ENCODE data around the gene TRA2A.
"Not testable (repeated sequence)": the region's sequence is repeated elsewhere in the genome, so short reads cannot be mapped to it uniquely, and the experiment has no call there.

The TRA2A gene

DNA sequence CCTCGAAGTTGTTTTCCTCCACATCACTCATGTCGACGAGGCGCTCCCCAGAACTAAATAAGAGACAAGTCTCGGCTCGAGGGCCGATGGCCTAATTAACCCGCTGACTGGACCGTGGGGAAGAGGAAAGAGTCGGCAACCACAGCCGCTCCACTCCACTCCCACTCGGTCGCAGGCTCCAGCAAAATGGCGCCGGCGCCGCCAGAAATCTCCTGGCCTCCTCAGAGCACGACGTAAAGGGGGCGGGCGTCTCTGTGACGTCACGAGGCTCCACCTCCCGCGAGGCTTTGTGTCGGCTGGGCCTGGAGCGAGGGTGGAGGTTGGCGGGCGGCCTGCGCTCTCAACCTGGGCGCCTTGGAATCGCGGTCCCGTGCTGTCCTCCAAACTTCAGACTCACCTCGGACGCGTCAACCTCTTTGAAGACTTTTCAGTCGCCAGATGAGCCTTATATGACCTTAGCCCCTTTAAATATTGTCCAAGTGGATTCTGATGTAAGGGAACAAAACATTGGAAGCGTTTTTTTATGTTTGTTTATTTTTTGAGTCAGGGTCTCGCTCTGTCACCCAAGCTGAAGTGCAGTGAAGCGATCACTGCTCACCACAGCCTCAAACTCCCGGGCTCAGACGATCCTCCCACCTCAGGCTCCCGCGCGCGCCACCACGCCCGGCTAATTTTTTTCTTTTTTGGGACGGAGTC lies at the start of gene TRA2A:
Gene TRA2A, minus strand, starts transcription at position 188 of the 696 bp plus-strand sequence. Its CDS starts 157 bp downstream, at position 31.
- DNase-seq (ENCODE audit: low read depth in 3 of 3): peak; percentile 93 to 98 (median 95)

DNA sequence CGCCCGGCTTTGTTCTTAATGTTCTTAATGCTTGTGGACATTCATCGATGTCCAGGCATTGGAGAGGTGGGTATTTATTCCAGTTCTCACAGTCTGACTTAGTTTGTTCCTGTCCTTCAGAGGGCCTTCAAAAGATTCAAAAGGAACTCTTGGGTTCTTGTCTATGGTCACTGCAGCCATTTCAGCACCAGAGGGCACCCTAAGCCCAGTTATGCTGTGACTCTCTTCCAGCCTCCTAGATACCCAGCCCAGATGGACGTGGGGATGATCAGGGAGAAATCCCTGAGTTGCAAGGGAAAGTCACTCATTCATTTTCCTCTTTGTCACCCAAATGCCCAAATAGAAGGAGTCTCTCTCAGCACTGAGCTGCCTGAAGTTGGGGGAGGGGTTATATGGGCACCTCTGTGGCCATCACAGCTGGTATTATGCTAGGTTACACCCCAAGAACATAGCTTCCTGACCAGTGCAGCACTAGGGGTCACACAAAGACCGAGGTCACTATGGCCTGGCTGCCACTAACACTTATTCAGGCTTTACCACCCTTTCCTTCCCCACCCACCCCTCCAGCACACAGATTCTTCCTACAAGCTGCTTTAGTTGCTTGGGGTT lies 38.9 kb upstream of the TRA2A start:
- DNase-seq (ENCODE audit: low read depth in 3 of 3): peak; percentile 45 to 65 (median 47)

DNA sequence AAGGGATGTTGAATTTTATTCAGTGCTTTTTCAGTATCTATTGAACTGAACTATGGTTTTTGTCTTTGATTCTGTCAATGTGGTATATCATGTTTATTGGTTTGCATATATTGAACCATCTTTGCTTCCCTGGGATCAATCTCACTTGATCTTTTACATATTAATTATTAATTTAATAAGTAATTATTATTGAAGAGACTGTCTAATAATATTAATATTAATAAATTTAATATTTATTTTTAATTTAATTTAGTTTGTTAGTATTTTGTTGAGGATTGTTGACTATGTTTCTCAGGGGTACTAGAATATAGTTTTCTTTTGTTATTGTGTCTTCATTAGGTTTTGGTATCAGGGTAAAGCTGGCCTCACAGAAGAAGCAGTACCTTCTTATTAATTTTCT lies 26.5 kb upstream of the TRA2A start:
- DNase-seq (ENCODE audit: low read depth in 3 of 3): no peak

DNA sequence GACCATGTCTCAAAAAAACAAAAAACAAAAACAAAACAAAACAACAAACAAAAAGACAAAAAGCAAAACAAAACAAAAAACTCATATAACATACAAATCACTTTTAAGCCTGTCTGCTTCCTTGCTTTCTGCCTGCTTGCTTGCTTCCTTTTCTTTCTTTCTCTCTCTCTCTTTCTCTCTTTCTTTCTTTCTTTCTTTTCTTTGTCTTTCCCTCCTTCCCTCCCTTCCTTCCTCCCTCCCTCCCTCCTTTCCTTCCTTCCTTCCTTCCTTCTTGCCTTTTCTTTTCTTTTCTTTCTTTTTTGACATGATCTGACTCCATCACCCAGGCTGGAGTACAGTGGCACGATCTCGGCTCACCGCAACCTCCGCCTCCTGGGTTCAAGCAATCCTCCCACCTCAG lies 15.9 kb upstream of the TRA2A start:
- no peak for DNase-seq (ENCODE audit: low read depth in 3 of 3)

DNA sequence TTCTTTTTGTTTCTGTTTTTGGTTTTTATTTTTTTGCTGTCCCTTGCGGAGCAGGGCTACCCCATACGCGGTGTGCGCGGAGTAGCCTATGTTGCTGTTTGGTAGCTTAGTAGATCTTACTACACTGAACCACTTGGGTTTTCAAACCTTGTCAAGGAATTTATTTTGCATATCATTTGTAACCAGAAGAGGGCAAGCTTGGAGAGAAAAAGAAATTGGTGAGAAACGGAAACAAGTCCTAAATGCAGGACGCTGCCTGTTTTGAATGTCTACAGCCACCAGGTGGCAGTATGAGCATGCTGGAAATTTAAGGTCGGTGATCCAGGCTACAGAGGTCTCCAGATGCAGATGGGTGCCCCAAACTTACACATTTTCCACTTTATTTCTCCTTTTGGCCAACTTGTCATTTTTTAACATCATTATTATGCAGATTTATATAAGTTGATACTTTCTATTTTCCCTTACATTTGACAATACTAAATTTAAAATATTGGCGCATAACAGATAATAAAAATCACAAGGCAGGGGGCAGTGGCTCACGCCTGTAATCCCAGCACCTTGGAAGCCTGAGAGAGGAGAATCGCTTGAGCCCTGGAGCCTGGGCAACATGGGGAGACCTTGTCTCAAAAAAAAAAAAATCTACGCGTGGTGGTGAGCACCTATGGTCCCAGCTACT lies 15.3 kb upstream of the TRA2A start:
- peak; percentile 59 to 72 (median 66) for DNase-seq (ENCODE audit: low read depth in 3 of 3)

DNA sequence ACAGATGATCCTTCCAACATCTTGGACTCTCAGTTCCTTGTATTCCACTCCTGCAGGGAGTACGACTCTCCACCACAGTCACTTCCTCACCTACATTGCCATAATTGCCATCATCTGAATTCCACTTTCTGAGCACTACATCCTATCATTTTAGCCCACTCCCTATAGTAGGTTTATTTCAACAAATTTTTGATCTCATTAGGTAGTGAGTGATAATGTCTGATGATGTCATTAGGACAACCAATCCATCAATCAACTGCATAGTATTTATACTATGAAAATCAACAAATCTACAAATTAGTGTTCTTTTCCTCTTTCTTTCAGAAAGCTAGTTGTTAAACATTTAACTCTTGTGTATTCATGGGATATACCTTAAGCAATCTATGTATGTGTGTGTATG lies 13.7 kb upstream of the TRA2A start:
- no peak for DNase-seq (ENCODE audit: low read depth in 3 of 3)

DNA sequence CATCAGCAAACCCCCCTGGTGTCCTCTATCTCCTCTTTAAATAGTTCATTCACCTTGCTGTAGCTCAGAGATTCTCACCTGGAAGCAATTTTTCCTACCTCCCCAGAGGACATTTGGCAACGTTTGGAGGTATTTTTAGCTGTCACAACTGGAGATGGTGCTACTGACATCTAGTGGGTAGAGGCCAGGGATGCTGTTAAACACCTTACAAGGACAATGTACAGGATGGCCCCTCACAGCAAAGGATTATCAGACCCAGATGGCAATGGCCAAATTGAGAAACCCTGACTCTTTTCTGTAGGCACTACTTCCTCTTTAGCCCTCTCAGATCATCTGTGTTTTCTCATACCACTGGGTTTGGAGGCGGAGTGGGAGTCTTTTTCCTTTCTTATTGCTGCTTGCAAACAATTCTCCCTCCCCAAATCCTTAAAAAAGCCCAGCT lies 13.2 kb upstream of the TRA2A start:
- DNase-seq (ENCODE audit: low read depth in 3 of 3): no peak

DNA sequence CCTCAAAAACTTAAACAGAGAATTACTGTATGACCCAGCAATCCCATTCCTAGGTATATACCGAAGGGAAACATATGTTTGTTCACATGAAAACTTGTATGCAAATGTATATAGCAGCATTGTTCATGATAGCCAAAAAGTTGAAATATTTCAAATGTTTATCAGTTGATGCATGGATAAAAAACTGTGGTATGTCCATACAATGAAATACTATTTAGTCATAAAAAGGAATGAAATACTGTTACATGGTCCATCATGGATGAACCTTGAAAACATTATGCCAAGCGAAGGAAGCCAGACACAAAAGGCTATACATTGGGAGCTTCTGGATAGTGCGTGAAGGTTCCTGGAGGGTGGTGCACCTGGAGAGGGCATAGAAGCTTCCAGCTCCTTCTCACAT lies 11.0 kb upstream of the TRA2A start:
- no peak for DNase-seq (ENCODE audit: low read depth in 3 of 3)

DNA sequence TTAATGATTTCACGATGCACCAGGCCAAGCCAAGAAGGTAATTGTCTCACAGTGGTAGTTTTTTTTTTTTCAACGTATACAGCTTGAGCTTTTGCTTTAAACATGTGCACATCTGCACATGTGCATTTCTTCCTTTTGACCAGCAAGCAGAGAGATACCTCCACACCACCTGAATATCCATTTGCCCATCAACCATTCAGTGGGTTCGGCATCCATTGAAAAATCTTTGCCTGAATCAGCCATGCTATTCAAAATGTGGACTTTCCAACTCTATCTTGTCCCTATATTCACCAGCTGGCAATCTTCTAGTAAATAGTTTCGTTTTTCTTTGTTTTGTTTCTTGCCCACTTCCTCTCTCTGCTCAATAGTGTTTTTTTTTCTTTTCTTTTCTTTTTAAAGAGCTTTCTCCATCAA lies 7.7 kb upstream of the TRA2A start:
- no peak for DNase-seq (ENCODE audit: low read depth in 3 of 3)

DNA sequence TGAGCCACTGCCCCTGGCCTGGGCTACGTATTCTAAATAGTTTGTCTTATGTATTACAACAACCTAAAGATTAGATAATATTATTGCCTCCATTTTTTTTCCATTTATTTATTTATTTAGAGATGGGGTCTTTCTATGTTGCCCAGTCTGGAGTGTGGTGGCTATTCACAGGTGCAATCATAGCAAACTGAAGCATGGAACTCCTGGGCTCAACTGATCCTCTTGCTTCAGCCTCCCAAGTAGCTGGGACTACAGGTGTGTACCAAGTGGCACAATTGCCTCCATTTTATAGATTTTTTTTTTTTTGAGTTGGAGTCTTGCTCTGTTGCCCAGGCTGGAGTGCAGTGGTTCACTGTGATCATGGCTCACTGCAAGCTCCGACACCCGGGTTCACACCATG lies 6.5 kb upstream of the TRA2A start:
- DNase-seq (ENCODE audit: low read depth in 3 of 3): no peak

DNA sequence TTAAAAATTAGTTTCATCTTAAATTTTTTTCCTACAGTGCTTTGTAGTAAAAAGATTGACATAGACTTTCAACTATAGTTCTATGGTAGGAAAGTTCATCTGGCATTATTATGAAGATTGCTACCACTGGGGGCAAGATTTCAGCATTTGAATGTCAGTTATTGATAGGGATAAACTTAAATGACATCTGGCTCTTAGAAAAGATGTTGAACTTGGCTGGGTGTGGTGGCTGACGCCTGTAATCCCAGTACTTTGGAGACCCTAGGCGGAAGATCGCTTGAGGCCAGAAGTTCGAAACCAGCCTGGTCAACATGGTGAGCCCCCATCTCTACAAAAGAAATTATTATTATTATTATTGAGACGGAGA lies 1.4 kb upstream of the TRA2A start:
- no peak for DNase-seq (ENCODE audit: low read depth in 3 of 3)

DNA sequence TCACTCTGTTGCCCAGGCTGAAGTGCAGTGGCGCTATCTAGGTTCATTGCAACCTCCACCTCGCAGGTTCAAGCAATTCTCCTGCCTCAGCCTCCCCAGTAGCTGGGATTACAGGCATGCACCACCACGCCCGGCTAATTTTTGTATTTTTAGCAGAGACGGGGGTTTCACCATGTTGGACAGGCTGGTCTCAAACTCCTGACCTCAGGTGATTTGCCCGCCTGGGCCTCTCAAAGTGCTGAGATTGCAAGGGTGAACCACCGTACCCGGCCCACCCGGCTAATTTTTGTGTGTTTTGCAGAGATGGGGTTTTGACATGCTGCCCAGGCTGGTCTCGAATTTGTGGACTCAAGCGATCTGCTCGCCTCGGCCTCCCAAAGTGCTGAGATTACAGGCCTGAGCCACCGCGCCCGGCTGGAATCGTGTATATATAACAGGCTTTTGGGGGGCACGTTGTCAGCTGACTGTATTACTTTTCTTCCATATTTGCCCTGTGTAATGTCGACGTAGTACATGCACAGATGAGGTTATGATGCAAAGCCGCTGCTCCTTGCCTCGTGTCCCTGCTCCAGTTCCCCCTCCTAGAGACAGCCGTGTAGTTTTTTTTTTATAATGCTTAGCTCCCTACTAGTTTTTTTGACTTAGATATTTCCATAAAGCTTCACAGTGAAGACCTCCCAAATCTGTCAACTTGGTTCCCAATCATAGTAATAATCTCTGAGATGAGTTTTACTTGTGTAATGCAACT lies 883 bp upstream of the TRA2A start:
- DNase-seq (ENCODE audit: low read depth in 3 of 3): no peak

DNA sequence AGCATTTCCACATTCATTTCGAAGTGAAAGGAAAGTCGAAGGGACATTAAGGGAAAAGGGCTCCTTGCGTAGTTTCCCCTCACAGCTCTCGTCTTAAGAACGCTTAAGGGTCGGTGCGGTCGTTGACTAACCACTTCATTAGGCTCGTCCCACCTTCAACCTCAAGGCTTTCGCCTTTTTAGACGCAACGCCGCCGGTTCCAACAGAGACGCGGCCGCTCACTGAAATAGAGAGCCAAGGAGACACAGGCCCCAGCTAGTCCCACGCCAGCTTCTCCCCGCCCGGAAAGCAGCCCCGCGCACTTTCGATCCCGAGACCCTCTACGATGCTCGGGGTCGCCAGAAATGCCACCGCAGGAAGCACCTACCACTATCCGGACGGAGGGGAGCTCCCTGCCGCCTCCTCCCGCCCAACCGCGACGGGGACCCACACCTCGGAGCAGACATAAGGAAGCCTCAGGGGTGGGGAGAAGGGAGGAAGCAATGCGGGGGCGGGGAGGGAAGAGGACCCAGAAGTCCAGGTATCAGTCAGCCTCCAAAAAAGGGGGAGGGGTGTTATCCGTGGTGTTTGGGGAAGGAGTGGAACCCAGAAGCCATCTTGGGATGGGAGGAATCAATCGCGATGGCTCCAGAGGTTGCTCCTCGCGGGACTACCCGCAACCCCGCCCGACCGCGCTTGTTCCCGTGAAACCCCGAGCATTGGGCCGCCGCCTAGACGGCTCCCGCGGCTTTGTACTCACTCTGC lies 559 bp downstream of the TRA2A start:
- DNase-seq (ENCODE audit: low read depth in 3 of 3): peak; percentile 8 to 62 (median 15)

DNA sequence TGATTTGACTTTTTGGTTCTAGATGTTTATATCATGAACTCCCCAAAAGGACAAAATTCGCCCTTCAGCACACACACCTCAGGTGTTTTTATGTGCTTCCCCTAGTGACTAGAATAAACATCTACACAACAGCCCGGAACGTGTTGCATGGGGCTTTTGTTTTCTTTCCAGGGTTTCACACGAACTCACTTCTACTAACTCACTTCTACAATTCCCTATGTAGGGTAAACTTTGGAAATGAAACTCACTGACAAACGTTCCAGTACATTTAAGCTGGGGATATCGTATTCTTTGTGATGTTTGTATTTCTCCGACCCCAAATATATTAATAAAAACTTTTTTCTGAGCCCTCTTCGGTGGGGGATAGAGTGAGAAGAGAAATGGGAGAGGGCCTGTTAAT lies 1.4 kb downstream of the TRA2A start:
- no peak for DNase-seq (ENCODE audit: low read depth in 3 of 3)

DNA sequence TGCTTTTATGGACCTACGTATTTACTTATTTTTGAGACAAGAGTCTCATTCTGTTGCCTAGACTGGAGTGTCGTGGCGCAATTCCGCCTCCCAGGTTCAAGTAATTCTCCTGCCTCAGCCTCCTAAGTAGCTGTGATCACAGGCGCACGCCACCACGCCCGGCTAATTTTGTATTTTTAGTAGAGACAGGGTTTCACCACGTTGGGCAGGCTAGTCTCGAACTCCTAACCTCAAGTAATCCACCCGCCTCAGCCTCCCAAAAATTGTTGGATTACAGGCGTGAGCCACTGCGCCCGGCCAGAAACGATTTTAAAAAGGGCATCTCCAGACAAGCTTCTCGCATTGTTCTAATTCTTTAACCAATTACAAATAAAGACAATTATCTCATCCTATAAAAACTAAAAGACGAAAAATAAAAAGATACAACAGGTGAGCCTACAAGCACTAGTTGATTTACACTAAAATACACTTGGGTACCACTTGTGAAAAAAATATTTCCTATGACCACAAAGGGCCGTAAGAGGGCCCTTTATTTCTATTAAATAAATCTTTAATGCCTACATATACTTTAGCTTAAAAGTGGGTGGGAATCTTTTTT lies 2.4 kb downstream of the TRA2A start:
- no peak for DNase-seq (ENCODE audit: low read depth in 3 of 3)

DNA sequence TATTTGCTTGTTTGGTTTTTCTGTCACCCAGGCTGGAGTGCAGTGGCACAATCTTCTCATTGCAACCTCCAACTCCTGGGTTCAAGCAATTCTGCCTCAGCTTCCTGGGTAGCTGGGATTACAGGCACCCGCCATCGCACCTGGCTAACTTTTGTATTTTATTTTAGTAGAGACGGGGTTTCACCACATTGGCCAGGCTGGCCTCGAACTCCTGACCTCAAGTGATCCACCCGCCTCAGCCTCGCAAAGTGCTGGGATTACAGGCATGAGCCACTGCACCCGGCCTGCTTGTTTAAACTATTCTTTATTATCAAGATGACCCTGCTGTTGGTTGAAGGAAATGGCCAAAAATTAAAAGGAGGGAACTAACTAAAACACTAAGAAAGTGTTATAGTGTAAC lies 6.2 kb downstream of the TRA2A start:
- DNase-seq (ENCODE audit: low read depth in 3 of 3): not testable (repeated sequence)

DNA sequence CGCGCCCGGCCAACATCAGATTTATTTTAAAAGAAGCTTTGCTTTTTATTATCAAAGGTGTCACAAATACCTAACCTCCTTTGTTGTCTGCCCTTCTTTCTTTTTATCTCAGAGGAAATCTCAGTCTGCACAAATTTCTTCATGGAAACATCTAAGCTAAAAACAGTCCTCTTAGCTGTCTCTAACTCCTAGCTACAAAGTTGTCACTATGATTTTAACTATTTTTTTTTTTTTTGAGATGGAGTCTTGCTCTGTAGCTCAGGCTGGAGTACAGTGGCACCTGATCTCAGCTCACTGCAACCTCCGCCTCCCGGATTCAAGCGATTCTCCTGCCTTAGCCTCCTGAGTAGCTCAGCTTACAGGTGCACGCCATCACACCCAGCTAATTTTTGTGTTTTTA lies 7.3 kb downstream of the TRA2A start:
- DNase-seq (ENCODE audit: low read depth in 3 of 3): no peak

DNA sequence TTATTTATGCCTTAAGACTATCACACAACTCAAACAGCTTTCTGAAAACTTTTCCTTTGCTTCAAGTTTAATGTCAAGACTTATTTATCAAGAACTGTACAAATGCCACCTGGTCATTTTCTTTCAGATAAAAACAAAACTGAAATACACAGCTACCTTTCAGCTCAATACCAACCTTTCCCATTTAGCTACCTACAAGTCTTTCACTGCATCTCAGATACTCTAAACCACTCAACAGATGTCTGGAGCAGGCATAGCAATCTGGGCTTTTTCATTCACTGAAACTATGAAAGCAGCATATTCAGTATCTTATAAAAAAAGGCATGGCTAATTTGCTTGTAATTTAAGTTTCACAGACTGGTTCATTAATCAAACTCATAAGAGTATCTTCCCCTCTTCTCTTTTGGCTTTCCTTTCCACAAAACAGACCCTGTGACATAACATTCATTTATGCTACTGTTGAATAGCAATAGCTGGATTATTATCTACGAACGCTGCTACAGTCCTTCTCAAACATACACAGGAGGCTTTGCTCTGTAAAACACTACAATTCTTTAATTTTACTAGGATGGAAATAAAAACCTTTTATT lies 8.2 kb downstream of the TRA2A start:
- no peak for DNase-seq (ENCODE audit: low read depth in 3 of 3)

DNA sequence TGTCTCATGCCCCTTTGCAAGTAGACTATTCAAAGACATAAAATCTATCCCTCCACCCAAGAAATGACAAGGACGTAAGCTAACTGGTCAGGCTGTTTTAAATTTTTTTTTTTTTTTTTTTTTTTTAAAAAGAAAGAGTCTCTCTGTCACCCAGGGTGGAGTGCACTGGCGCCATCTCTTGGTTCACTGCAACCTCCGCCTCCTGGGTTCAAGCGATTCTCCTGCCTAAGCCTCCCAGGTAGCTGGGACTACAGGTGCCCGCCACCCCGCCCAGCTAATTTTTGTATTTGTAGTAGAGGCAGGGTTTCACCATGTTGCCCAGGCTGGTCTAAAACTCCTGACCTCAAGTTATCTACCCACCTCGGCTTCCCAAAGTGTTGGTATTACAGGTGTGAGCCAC lies 11.2 kb downstream of the TRA2A start:
- DNase-seq (ENCODE audit: low read depth in 3 of 3): no peak

DNA sequence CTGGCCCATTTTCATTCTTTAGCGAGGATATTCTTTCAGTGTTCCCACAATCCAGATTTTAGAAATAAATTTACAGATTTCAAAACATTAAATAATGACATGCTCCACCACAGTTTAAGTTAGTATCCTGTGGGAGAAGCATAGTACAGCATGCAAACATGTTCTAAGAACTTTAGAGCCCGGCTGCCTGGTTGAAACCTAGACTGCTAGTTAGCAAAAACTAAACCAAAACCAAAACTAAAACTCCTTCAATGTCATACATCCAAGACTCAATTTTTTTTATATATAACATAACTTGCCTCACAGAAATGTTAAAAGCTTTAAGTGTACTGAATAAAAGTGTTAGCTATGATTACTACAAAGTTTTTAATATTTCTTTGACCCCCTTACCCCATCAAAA lies 17.0 kb downstream of the TRA2A start:
- no peak for DNase-seq (ENCODE audit: low read depth in 3 of 3)

DNA sequence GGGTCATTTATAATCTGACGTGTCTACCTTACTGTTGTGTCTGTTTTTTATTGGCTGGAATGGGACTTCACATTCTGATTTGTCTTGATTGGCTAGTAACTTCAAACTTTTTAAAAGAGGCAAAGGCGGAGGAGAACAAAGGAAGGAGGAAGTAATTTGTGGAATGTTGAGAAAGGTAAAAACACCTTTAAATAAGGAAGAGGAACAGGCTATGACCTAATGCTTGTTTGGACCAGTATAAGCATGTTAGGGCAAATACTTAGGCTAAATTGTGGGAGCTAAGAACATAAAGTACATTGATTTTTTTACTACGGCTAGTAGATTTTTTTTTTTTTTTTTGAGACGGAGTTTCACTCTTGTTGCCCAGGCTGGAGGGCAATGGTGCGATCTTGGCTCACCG lies 18.0 kb downstream of the TRA2A start:
- not testable (repeated sequence) for DNase-seq (ENCODE audit: low read depth in 3 of 3)
